Measurements from ENCODE around the gene CEP83.
A peak's percentile ranks its signal among the peaks of the same experiment; 100 is the strongest.

The CEP83 gene

GRCh38 chr12:94445662-94446061 lies 14.0 kb downstream of the CEP83 start:
- no peak for DNase-seq

GRCh38 chr12:94437303-94437702 lies 22.4 kb downstream of the CEP83 start:
- Histone ChIP-seq H3K4me2 (ENCODE audit: insufficient read depth, low read length) (no peak overlapping the region), H3K4me1 (ENCODE audit: insufficient read depth, low read length) (peaks cover 27% of the 10 kb centered on the region), H3K36me3 (ENCODE audit: insufficient read depth, low read length) (peaks cover 2% of the 10 kb centered on the region; the same call in 1 of the 2 replicates), H3K4me3 (ENCODE audit: low read depth in 1 of 2, low read length in 2 of 2) (no peak overlapping the region), H3K27ac (ENCODE audit: low read length) (no peak overlapping the region; the same call in 1 of the 2 replicates), H3K27me3 (ENCODE audit: insufficient read depth, low read length, poor library complexity) (no peaks in the 10 kb centered on the region), H2AFZ (ENCODE audit: low read depth, low read length) (no peak overlapping the region), H4K20me1 (ENCODE audit: insufficient read depth, low read length) (no peaks in the 10 kb centered on the region), H3K9me3 (ENCODE audit: insufficient read depth, low read length, severe bottlenecking) (no peaks in the 10 kb centered on the region), H3K9ac (ENCODE audit: low read depth, low read length) (no peak overlapping the region), H3K79me2 (ENCODE audit: insufficient read depth, low read length) (peaks cover 70% of the 10 kb centered on the region)
- ATAC-seq (ENCODE audit: insufficient read depth, low read depth) (no peak), DNase-seq (no peak)
- TF ChIP-seq CTCF (IDR thresholded peaks at IDR 0.05; ENCODE audit: borderline replicate concordance, extremely low read depth, low read length, poor library complexity, severe bottlenecking) (no peak), EZH2 (IDR thresholded peaks at IDR 0.05; ENCODE audit: borderline replicate concordance, low read depth, low read length, severe bottlenecking) (no peak)

More at GRCh38 chr12:94445662-94446061, 14.0 kb downstream of the CEP83 start:
- no peaks in the 10 kb centered on the region; the same call in 1 of the 2 replicates for H4K20me1 ChIP-seq (ENCODE audit: insufficient read depth, low read length)
- H3K27ac ChIP-seq (ENCODE audit: low read length): no peak overlapping the region
- H3K36me3 ChIP-seq (ENCODE audit: insufficient read depth, low read length): 0 out of 2 replicates have a peak, but pooled peaks cover 4% of the 10 kb centered on the region
- no peaks in the 10 kb centered on the region for H3K9me3 ChIP-seq (ENCODE audit: insufficient read depth, low read length, severe bottlenecking)
- H3K4me3 ChIP-seq (ENCODE audit: low read depth in 1 of 2, low read length in 2 of 2): no peak overlapping the region
- no peak for TF ChIP-seq EZH2 (IDR thresholded peaks at IDR 0.05; ENCODE audit: borderline replicate concordance, low read depth, low read length, severe bottlenecking)
- no peak for TF ChIP-seq CTCF (IDR thresholded peaks at IDR 0.05; ENCODE audit: borderline replicate concordance, extremely low read depth, low read length, poor library complexity, severe bottlenecking)
- no peak overlapping the region for H3K4me2 ChIP-seq (ENCODE audit: insufficient read depth, low read length)
- H3K79me2 ChIP-seq (ENCODE audit: insufficient read depth, low read length): peaks cover 70% of the 10 kb centered on the region
- H3K4me1 ChIP-seq (ENCODE audit: insufficient read depth, low read length): peaks cover 8% of the 10 kb centered on the region; the same call in 1 of the 2 replicates
- no peaks in the 10 kb centered on the region for H3K27me3 ChIP-seq (ENCODE audit: insufficient read depth, low read length, poor library complexity)
- ATAC-seq (ENCODE audit: insufficient read depth, low read depth): no peak
- no peak overlapping the region for H3K9ac ChIP-seq (ENCODE audit: low read depth, low read length)
- no peak overlapping the region for H2AFZ ChIP-seq (ENCODE audit: low read depth, low read length)

- no peaks in the 10 kb centered on the region for H3K27me3 ChIP-seq (ENCODE audit: insufficient read depth, low read length, poor library complexity)
- peak overlapping the region in 1 of 2 experiments; percentile 42; a peak in 2 of 4 replicates for H3K4me3 ChIP-seq (ENCODE audit: low read depth in 1 of 2, low read length in 2 of 2)
- ATAC-seq (ENCODE audit: insufficient read depth, low read depth): peak; percentile 91
- peaks cover 67% of the 10 kb centered on the region for H3K79me2 ChIP-seq (ENCODE audit: insufficient read depth, low read length)
- H3K9me3 ChIP-seq (ENCODE audit: insufficient read depth, low read length, severe bottlenecking): peaks cover 8% of the 10 kb centered on the region
- peak; percentile 81 for DNase-seq
- no peak for TF ChIP-seq EZH2 (IDR thresholded peaks at IDR 0.05; ENCODE audit: borderline replicate concordance, low read depth, low read length, severe bottlenecking)
- no peak for TF ChIP-seq CTCF (IDR thresholded peaks at IDR 0.05; ENCODE audit: borderline replicate concordance, extremely low read depth, low read length, poor library complexity, severe bottlenecking)
- H3K4me2 ChIP-seq (ENCODE audit: insufficient read depth, low read length): peak overlapping the region; percentile 47
- H2AFZ ChIP-seq (ENCODE audit: low read depth, low read length): peak overlapping the region; percentile 12
- peak overlapping the region; percentile 78 for H3K27ac ChIP-seq (ENCODE audit: low read length)
- H3K36me3 ChIP-seq (ENCODE audit: insufficient read depth, low read length): peaks cover 3% of the 10 kb centered on the region; the same call in 1 of the 2 replicates
- H3K9ac ChIP-seq (ENCODE audit: low read depth, low read length): peak overlapping the region; percentile 42
- peaks cover 27% of the 10 kb centered on the region for H3K4me1 ChIP-seq (ENCODE audit: insufficient read depth, low read length)
- no peaks in the 10 kb centered on the region for H4K20me1 ChIP-seq (ENCODE audit: insufficient read depth, low read length)
Observed at GRCh38 chr12:94435511-94435927, 24.1 kb downstream of the CEP83 start.

All from DND-41 (cell line).